ENCODE results near the gene EXOSC5.
"Not testable (repeated sequence)": the region's sequence is repeated elsewhere in the genome, so short reads cannot be mapped to it uniquely, and the experiment has no call there.

Gene EXOSC5

GRCh38 chr19:41426116-41426841, 29.1 kb upstream of the EXOSC5 start:
- no peak for DNase-seq

GRCh38 chr19:41425174-41426115, 28.3 kb upstream of the EXOSC5 start:
- no peak for DNase-seq

GRCh38 chr19:41424335-41425173, 27.4 kb upstream of the EXOSC5 start:
- DNase-seq: no peak

GRCh38 chr19:41422955-41423354, 25.8 kb upstream of the EXOSC5 start:
- no peak for DNase-seq

GRCh38 chr19:41422456-41422855, 25.3 kb upstream of the EXOSC5 start:
- DNase-seq: no peak

- DNase-seq: no peak
These were observed 24.8 kb upstream of the EXOSC5 start for GRCh38 chr19:41421973-41422372.

- no peak for DNase-seq
These were observed 24.2 kb upstream of the EXOSC5 start for GRCh38 chr19:41421314-41421713.

GRCh38 chr19:41420101-41420880, 23.1 kb upstream of the EXOSC5 start:
- no peak for DNase-seq

- no peak for DNase-seq
These were observed 19.1 kb upstream of the EXOSC5 start for GRCh38 chr19:41416194-41416674.

GRCh38 chr19:41415154-41415571, 18.0 kb upstream of the EXOSC5 start:
- DNase-seq: no peak

- DNase-seq: no peak
These were observed 17.3 kb upstream of the EXOSC5 start for GRCh38 chr19:41414461-41414860.

GRCh38 chr19:41413947-41414346, 16.8 kb upstream of the EXOSC5 start:
- DNase-seq: no peak

- no peak for DNase-seq
These were observed 15.8 kb upstream of the EXOSC5 start for GRCh38 chr19:41412953-41413352.

- no peak for DNase-seq
These were observed 14.8 kb upstream of the EXOSC5 start for GRCh38 chr19:41411968-41412265.

- no peak for DNase-seq
These were observed 14.2 kb upstream of the EXOSC5 start for GRCh38 chr19:41411100-41411967.

GRCh38 chr19:41410336-41411054, 13.3 kb upstream of the EXOSC5 start:
- DNase-seq: no peak

GRCh38 chr19:41409288-41409687, 12.1 kb upstream of the EXOSC5 start:
- DNase-seq: no peak

GRCh38 chr19:41408846-41409245, 11.7 kb upstream of the EXOSC5 start:
- not testable (repeated sequence) for DNase-seq

GRCh38 chr19:41408256-41408655, 11.1 kb upstream of the EXOSC5 start:
- DNase-seq: no peak

- no peak for DNase-seq
These were observed 10.1 kb upstream of the EXOSC5 start for GRCh38 chr19:41407271-41407670.

GRCh38 chr19:41405776-41406175, 8.6 kb upstream of the EXOSC5 start:
- no peak for DNase-seq

Data from NCI-H446 treated with DMSO at 0.1 percent for 48 hours (cell line).